GM12873 (cell line): ENCODE results near the gene AKAP6.

Experiments
- TF ChIP-seq, protein P1 (sequence below): IDR thresholded peaks from 2 replicates; pipeline ENCODE4 v1.5.1; 2012; ENCODE audit warnings: low read depth, mild to moderate bottlenecking, moderate library complexity, low read length, control low read depth; ENCODE audit not compliant: insufficient read depth; ENCODE audit errors: missing control alignments

Gene AKAP6

DNA sequence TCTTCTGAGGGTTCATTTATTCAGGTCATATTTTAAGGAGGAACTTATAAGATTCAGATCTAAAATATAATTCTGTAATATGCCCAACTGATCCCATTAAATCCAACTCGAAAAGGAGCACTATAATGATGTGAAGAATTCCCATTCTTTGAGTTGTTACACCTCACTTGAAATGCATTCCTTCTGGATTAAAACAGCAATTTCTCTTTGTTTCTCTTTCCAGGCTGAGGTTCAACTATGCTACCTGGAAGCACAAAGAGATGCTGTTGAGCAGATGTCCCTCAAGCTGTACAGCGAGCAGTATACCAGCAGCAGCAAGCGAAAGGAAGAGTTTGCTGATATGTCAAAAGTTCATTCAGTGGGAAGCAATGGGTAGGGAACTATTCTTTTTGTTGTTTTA is 349.0 kb downstream of the AKAP6 start:
- TF ChIP-seq, protein P1, sequence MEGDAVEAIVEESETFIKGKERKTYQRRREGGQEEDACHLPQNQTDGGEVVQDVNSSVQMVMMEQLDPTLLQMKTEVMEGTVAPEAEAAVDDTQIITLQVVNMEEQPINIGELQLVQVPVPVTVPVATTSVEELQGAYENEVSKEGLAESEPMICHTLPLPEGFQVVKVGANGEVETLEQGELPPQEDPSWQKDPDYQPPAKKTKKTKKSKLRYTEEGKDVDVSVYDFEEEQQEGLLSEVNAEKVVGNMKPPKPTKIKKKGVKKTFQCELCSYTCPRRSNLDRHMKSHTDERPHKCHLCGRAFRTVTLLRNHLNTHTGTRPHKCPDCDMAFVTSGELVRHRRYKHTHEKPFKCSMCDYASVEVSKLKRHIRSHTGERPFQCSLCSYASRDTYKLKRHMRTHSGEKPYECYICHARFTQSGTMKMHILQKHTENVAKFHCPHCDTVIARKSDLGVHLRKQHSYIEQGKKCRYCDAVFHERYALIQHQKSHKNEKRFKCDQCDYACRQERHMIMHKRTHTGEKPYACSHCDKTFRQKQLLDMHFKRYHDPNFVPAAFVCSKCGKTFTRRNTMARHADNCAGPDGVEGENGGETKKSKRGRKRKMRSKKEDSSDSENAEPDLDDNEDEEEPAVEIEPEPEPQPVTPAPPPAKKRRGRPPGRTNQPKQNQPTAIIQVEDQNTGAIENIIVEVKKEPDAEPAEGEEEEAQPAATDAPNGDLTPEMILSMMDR: no peak

DNA sequence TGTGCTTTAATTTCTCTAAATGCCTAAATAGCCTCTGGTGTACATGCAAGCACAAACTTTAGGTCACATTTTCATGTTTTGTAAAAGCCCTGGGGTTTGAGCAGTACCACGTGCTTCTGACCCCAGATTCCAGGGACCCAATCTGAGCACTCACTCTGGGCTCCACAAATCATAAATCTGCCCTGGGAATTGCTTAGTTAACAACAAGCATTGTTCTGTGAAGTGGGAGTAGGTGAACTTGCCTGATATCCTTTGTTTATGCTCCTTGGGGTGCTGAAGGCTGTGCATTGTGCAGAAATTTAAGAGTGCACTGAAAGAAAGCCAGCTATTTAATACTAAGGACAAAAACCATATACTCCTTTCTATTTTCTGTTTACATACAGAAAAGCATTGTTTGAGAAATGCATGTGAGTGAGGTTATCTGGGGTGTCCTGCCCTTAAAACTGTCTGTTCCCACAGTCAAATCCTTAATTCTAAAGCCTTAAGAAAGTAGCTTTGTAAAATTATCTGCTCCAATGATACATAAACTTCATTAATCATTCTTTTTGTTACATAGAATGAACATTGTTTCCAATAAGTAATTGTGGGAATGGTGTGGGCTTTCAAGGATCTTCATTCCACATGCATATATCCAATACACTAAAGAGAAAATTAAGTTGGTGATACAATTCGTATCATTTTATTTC is 351.0 kb downstream of the AKAP6 start:
- TF ChIP-seq, protein P1: no peak

DNA sequence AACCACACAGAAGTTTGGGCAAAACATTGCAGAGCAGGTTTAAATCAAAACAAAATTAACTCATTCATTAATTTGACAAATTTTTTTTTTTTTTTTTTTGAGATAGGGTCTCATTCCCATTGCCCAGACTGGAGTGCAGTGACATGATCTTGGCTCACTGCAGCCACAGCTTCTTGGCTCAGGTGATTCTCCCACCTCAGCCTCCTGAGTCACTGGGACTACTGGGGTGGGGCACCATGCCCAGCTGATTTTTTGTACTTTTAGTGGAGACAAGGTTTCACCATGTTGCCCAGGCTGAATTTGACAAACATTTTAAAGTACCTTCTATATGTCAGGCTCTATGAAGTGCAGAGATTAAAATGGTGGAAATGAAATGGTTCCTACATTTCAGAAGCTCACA is 352.5 kb downstream of the AKAP6 start:
- TF ChIP-seq, protein P1: no peak

DNA sequence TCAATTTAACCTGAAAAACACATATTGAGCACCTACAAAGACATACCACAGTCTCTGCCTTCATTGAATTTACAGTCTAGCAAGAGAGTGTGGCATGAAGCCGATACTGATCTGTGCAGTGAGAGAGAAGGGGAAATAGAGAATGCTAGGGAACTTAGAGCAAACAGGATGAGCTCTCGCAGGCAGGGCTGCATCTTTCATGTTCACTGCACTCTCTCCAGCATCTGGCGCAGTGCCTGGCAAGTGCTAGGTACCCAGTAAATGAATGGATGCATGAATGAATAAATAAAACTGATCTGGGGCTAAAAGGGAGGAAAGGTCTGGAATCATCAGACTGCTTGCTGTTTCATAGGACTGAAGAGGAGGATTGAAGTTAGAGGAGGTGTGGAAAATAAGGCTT is 353.1 kb downstream of the AKAP6 start:
- TF ChIP-seq, protein P1: no peak

DNA sequence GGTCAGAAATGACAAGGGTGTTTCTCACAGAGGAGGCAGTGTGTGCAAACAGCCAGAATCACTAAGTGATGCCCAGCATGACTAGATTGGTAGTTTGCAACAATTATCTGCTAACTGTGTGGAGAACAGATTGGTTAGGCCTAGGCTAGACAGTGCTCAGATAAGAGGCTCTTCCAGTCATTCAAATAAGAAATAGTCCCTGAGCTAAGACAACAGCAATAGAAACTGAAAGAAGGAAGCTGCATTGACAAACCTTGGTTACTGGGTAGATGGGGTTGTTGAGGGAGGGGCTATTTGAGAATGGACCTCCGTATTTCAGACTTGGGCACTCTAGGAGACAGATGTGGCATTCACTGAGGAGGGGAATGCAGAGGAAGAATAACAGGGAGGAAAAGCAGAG is 354.6 kb downstream of the AKAP6 start:
- TF ChIP-seq, protein P1: no peak

DNA sequence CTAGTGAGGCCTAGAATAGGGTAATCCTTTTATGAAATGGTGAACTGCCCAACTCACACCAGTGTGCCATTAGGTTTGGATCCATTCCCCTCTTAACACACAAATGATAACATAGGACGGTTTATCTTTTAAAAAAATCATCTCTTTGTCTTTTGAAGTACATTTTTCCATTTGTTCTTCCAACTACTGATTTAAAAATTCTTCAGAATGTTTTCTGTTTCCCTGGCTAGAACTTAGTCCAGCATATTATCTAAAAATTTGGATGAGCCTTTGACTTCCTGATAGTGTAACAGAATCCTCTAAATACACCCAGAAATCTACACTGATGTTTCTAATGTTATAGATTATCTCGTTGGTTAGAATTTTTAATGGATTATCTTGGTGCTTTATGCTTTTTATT is 359.8 kb downstream of the AKAP6 start:
- TF ChIP-seq, protein P1: no peak

DNA sequence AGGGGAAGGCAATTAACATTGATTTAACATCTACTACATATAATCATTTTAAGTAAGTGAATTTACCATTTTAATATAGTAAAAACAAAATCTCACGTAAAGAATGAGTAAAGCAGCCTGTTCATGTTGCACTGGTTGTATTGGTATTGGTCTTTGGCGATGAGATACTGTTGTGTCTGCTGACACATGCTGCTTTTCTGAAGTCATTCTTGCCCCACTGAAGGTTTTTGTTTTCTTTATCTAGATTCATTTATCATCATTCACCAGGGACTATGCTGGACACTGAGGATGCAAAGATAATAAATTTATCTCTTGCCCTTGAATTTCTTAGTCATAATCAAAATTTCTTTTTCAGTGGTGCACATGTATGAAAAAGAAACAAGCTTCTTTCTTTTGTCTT is 363.3 kb downstream of the AKAP6 start:
- TF ChIP-seq, protein P1: no peak
